GM12873 (cell line): ENCODE measurements around the gene TET2.

Experiments
- TF ChIP-seq, protein P1 (sequence below): IDR thresholded peaks from 2 replicates; pipeline ENCODE4 v1.5.1; 2012; ENCODE audit warnings: low read depth, mild to moderate bottlenecking, moderate library complexity, low read length, control low read depth; ENCODE audit not compliant: insufficient read depth; ENCODE audit errors: missing control alignments

Gene TET2

GRCh38 chr4:105166066-105166465 is 19.4 kb downstream of the TET2 start:
- TF ChIP-seq, protein P1, sequence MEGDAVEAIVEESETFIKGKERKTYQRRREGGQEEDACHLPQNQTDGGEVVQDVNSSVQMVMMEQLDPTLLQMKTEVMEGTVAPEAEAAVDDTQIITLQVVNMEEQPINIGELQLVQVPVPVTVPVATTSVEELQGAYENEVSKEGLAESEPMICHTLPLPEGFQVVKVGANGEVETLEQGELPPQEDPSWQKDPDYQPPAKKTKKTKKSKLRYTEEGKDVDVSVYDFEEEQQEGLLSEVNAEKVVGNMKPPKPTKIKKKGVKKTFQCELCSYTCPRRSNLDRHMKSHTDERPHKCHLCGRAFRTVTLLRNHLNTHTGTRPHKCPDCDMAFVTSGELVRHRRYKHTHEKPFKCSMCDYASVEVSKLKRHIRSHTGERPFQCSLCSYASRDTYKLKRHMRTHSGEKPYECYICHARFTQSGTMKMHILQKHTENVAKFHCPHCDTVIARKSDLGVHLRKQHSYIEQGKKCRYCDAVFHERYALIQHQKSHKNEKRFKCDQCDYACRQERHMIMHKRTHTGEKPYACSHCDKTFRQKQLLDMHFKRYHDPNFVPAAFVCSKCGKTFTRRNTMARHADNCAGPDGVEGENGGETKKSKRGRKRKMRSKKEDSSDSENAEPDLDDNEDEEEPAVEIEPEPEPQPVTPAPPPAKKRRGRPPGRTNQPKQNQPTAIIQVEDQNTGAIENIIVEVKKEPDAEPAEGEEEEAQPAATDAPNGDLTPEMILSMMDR, result no peak

GRCh38 chr4:105170711-105171110 is 24.0 kb downstream of the TET2 start:
- TF ChIP-seq, protein P1, result no peak

DNA sequence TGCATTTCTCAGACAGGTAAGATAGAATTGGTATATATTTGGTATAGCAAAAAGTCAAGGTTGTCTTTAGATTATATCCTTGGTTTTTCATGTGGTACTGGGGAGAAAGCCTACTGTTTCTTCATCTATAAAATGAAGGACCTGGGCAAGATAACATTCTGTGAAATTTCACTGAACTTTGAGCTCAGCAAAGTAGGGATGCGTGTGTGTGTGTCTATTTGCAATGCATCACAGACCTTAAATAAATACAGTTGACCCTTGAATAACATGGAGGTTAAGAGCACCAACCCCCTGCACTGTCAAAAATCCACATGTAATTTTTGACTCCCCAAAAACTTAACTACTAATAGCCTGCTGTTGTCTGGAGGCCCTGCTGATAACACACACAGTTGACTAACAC is 25.2 kb downstream of the TET2 start:
- TF ChIP-seq, protein P1, result no peak

DNA sequence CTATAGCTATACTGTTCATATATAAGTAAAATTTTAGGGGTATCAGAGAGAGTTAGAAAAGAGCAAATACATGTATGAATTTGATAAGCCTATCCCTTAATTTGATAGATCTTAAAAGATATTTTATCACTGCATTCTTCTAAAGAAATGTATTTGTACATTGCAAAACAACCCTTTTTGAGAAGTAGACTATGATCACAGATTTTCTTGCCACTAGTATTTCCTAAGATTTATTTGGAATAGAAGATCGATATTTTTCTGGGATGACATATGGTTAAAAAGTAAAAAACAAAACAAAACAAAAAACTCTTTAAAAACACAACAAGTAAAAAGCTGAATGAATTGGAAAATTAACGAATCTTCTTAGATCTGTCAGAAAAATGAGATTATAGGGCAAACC is 27.4 kb downstream of the TET2 start:
- TF ChIP-seq, protein P1, result no peak

GRCh38 chr4:105179539-105180401 is 33.1 kb downstream of the TET2 start:
- TF ChIP-seq, protein P1, result no peak

- TF ChIP-seq, protein P1, result no peak
Observed at GRCh38 chr4:105181259-105181658, 34.6 kb downstream of the TET2 start.

GRCh38 chr4:105182211-105182610 is 35.5 kb downstream of the TET2 start:
- TF ChIP-seq, protein P1, result no peak
